NCI-H446 treated with DMSO at 0.1 percent for 48 hours (cell line): ENCODE results near the gene OSBPL2.

Source experiments
- DNase-seq: peaks from one replicate; lab custom pipeline; 2025; lab: John Stamatoyannopoulos, UW

OSBPL2 gene

GRCh38 chr20:62302341-62303061 is 64.2 kb downstream of the OSBPL2 start, which contains the start of gene ADRM1:
Gene ADRM1, plus strand, starts transcription at chr20:62302997. Its CDS starts 572 bp downstream, at chr20:62303569.
- peak; percentile 93 for DNase-seq

GRCh38 chr20:62303062-62303339 is 64.7 kb downstream of the OSBPL2 start:
- no peak for DNase-seq

- no peak for DNase-seq
These were observed 65.3 kb downstream of the OSBPL2 start for GRCh38 chr20:62303340-62304226.

GRCh38 chr20:62304331-62305148 is 66.2 kb downstream of the OSBPL2 start:
- DNase-seq, result no peak

- DNase-seq, result no peak
These were observed 66.9 kb downstream of the OSBPL2 start for GRCh38 chr20:62305149-62305764.

GRCh38 chr20:62305765-62306413 is 67.6 kb downstream of the OSBPL2 start:
- DNase-seq, result no peak

- no peak for DNase-seq
These were observed 68.3 kb downstream of the OSBPL2 start for GRCh38 chr20:62306414-62307187.

- no peak for DNase-seq
These were observed 69.1 kb downstream of the OSBPL2 start for GRCh38 chr20:62307226-62308101.

GRCh38 chr20:62308102-62308822 is 69.9 kb downstream of the OSBPL2 start:
- DNase-seq, result no peak

GRCh38 chr20:62309198-62309944 is 71.0 kb downstream of the OSBPL2 start:
- no peak for DNase-seq

- DNase-seq, result no peak
These were observed 71.8 kb downstream of the OSBPL2 start for GRCh38 chr20:62309947-62310756.

- DNase-seq, result no peak
These were observed 72.4 kb downstream of the OSBPL2 start for GRCh38 chr20:62310757-62311121.

GRCh38 chr20:62311150-62311549 is 72.8 kb downstream of the OSBPL2 start:
- no peak for DNase-seq

GRCh38 chr20:62311832-62312661 is 73.7 kb downstream of the OSBPL2 start:
- no peak for DNase-seq

- no peak for DNase-seq
These were observed 74.3 kb downstream of the OSBPL2 start for GRCh38 chr20:62312662-62312977.

- no peak for DNase-seq
These were observed 74.7 kb downstream of the OSBPL2 start for GRCh38 chr20:62313021-62313420.
